Mucosa of descending colon (tissue), 3 donors: ENCODE measurements around the gene PCDH9. TPM values are rescaled to one million over a fixed set of nuclear protein-coding genes. Genes with fewer than 3 reads are reported as not detected.

Experiments
- ATAC-seq: fragments of 200-7000 bp; cut with Tn5 transposase; one replicate; pipeline ENCODE4 v1.9.1; 2020; ENCODE audit warnings: mild to moderate bottlenecking, moderate library complexity
- DNase-seq, 3 donors: peaks; one replicate each; pipeline ENCODE4 v3.0.0-alpha.2; 2020
- H3K36me3 ChIP-seq: fragments of 200-600 bp; one replicate; pipeline ENCODE4 v1.8.0; 2021; ENCODE audit warnings: low read depth, mild to moderate bottlenecking
- H3K4me1 ChIP-seq: fragments of 200-600 bp; one replicate; pipeline ENCODE4 v1.8.0; 2021; ENCODE audit warnings: low read depth, mild to moderate bottlenecking
- H3K4me3 ChIP-seq: fragments of 200-600 bp; one replicate; pipeline ENCODE4 v1.8.0; 2021; ENCODE audit warnings: mild to moderate bottlenecking
- H3K9me3 ChIP-seq: fragments of 200-600 bp; one replicate; pipeline ENCODE4 v1.8.0; 2021; ENCODE audit warnings: mild to moderate bottlenecking
- CTCF ChIP-seq: fragments of 200-600 bp; IDR thresholded peaks from one replicate; pipeline ENCODE4 v1.8.0; 2022; ENCODE audit warnings: antibody characterized with exemption, mild to moderate bottlenecking
- intact Hi-C, 2 donors: fragments of 100-400 bp; cut with DNase I in 1 of 2; cut with micrococcal nuclease in 1 of 2; formaldehyde crosslinking; loops; one replicate each; pipeline versions ENCODE4 v1.11.0 to v1.11.1; 2022; cut with DNase I, micrococcal nuclease
- total RNA-seq, 3 donors: library from RNA; stranded (reverse); fragmentation: NEBNext Ultra II Directional in 2 of 3; extraction: Animal tissue kit (Norgen Biotek cat#: 25700) in 2 of 3; gene quantifications; one replicate each; pipeline versions ENCODE4 v1.2.1 to v1.2.4, GENCODE V29; 2021 to 2023
- donor health status: DM: no; HTN: no; CAD: no; lungs with moderate emphysema.
- donor health status: DM: no; HTN: no; CAD: no.
- donor health status: DM: no; HTN: yes; CAD: no.

PCDH9 gene
- total RNA-seq, 3 donors from 2014 or later = 0.58 to 5.0 (median 0.80) TPM

- TF ChIP-seq CTCF = no peak
- H3K4me3 ChIP-seq = no peak overlapping the region
- intact Hi-C loops = no loop called here
- no peaks in the 10 kb centered on the region for H3K4me1 ChIP-seq
- ATAC-seq (no peak), DNase-seq (no peak)
- H3K36me3 ChIP-seq = no peaks in the 10 kb centered on the region
- H3K9me3 ChIP-seq = no peaks in the 10 kb centered on the region
These were observed 669.9 kb downstream of the PCDH9 start for GRCh38 chr13:66560189-66560588.

GRCh38 chr13:66559093-66559492 is 671.0 kb downstream of the PCDH9 start:
- DNase-seq (no peak), ATAC-seq (peak; percentile 56)
- Histone ChIP-seq H3K36me3 (no peaks in the 10 kb centered on the region), H3K9me3 (no peaks in the 10 kb centered on the region), H3K4me1 (no peaks in the 10 kb centered on the region), H3K4me3 (no peak overlapping the region)
- no peak for TF ChIP-seq CTCF
- intact Hi-C loops = no loop called here

GRCh38 chr13:66558506-66558905 is 671.6 kb downstream of the PCDH9 start:
- intact Hi-C loops = no loop called here
- no peak overlapping the region for H3K4me3 ChIP-seq
- TF ChIP-seq CTCF = no peak
- H3K9me3 ChIP-seq = no peaks in the 10 kb centered on the region
- H3K4me1 ChIP-seq = no peaks in the 10 kb centered on the region
- H3K36me3 ChIP-seq = no peaks in the 10 kb centered on the region
- DNase-seq (no peak), ATAC-seq (no peak)

GRCh38 chr13:66557357-66557756 is 672.8 kb downstream of the PCDH9 start:
- H3K9me3 ChIP-seq = no peaks in the 10 kb centered on the region
- no peaks in the 10 kb centered on the region for H3K36me3 ChIP-seq
- DNase-seq (no peak), ATAC-seq (no peak)
- intact Hi-C loops = no loop called here
- TF ChIP-seq CTCF = no peak
- H3K4me3 ChIP-seq = no peak overlapping the region
- no peaks in the 10 kb centered on the region for H3K4me1 ChIP-seq

- intact Hi-C loops = no loop called here
- no peak for ATAC-seq
- TF ChIP-seq CTCF = no peak
These were observed 673.8 kb downstream of the PCDH9 start for GRCh38 chr13:66556306-66556705.

GRCh38 chr13:66553391-66553790 is 676.7 kb downstream of the PCDH9 start:
- ATAC-seq (no peak), DNase-seq (no peak)
- no peaks in the 10 kb centered on the region for H3K9me3 ChIP-seq
- no peak overlapping the region for H3K4me3 ChIP-seq
- TF ChIP-seq CTCF = no peak
- no peaks in the 10 kb centered on the region for H3K36me3 ChIP-seq
- intact Hi-C loops = no loop called here
- no peaks in the 10 kb centered on the region for H3K4me1 ChIP-seq

More at GRCh38 chr13:66556306-66556705, 673.8 kb downstream of the PCDH9 start:
- H3K4me1 ChIP-seq = no peaks in the 10 kb centered on the region
- no peaks in the 10 kb centered on the region for H3K9me3 ChIP-seq
- no peak overlapping the region for H3K4me3 ChIP-seq
- DNase-seq = no peak
- H3K36me3 ChIP-seq = no peaks in the 10 kb centered on the region
